ENCODE data around the gene TEX264. TPM values are rescaled to one million over a fixed set of nuclear protein-coding genes. Genes with fewer than 3 reads are reported as not detected.

TEX264 gene
- total and polyA plus RNA-seq, 3 donors from 2014 or later, result 241 to 252 (median 251) TPM

DNA sequence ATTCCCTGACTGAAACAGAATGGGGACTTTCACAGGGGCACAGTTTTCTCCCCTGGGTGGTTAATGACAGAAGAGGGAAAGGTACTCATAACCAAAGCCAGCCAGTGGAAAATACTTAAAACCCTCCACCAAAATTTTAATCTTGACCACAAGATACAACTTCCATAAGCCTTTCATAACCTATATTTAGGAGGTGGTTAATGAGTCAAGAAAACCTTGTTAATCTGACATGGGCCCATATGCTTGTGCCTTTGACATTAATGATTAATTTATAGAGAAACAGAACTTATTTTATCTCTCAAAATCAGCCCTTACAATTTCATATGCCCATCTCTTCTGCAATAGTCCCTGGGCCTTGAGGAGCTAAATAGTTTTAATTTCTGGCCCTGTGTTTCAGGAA lies 76.8 kb downstream of the TEX264 start:
- no peak for DNase-seq
- intact Hi-C loops (cut with DNase I; ENCODE audit: low total_unique reads), result no loop called here
- H3K27ac ChIP-seq, result no peak overlapping the region
- H3K36me3 ChIP-seq (ENCODE audit: low read depth, missing control alignments), result no peaks in the 10 kb centered on the region
- H3K4me3 ChIP-seq, result no peak overlapping the region
- H3K9me3 ChIP-seq, result no peaks in the 10 kb centered on the region
- no peak for TF ChIP-seq POLR2A (IDR thresholded peaks at IDR 0.05)
- TF ChIP-seq, protein P1, sequence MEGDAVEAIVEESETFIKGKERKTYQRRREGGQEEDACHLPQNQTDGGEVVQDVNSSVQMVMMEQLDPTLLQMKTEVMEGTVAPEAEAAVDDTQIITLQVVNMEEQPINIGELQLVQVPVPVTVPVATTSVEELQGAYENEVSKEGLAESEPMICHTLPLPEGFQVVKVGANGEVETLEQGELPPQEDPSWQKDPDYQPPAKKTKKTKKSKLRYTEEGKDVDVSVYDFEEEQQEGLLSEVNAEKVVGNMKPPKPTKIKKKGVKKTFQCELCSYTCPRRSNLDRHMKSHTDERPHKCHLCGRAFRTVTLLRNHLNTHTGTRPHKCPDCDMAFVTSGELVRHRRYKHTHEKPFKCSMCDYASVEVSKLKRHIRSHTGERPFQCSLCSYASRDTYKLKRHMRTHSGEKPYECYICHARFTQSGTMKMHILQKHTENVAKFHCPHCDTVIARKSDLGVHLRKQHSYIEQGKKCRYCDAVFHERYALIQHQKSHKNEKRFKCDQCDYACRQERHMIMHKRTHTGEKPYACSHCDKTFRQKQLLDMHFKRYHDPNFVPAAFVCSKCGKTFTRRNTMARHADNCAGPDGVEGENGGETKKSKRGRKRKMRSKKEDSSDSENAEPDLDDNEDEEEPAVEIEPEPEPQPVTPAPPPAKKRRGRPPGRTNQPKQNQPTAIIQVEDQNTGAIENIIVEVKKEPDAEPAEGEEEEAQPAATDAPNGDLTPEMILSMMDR (IDR thresholded peaks at IDR 0.05), result no peak
- no peaks in the 10 kb centered on the region for H3K4me1 ChIP-seq
- no peaks in the 10 kb centered on the region for H3K27me3 ChIP-seq

DNA sequence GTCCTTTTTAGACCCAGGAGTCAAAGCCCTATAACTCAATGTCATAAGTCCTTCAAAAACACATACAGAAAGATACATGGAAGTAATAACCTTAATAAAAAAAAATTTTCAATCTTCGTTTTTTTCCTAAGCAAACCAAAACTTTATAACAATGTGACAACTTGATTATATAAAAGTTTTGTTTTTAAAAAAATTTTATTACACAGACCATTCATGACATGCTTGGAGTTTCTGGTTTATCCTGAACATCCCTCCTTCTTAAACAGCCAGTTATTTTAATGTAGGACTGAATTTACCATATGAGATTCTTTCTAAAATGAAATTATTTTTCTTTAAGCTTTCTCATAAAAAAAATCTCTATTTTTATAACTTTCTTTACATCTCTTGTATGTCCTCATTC lies 77.3 kb downstream of the TEX264 start:
- Histone ChIP-seq H3K4me3 (no peak overlapping the region), H3K27ac (no peak overlapping the region), H3K4me1 (no peaks in the 10 kb centered on the region), H3K36me3 (ENCODE audit: low read depth, missing control alignments) (no peaks in the 10 kb centered on the region), H3K9me3 (no peaks in the 10 kb centered on the region), H3K27me3 (no peaks in the 10 kb centered on the region)
- no peak for DNase-seq
- intact Hi-C loops (cut with DNase I; ENCODE audit: low total_unique reads), result no loop called here
- TF ChIP-seq, protein P1 (IDR thresholded peaks at IDR 0.05), result no peak
- no peak for TF ChIP-seq POLR2A (IDR thresholded peaks at IDR 0.05)
- WGBS, 2 donors, result 31 to 55% methylated on average over 1 of the region's 1 CpG

DNA sequence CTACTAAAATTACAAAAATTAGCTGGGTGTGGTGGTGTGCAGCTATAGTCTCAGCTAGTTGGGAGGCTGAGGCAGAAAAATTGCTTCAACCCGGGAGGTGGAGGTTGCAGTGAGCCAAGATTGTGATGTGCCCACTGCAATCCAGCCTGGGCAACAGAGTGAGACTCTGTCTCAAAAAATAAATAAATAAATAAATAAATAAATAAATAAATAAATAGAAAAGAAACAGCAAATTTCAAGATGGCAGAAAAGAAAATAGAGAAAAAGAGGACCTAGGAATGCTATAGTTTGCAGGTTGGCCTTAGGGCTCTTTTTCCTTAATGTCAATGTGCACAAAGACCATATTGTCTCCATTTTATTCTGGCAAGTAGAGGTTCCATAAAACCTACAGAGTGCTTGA lies 79.8 kb downstream of the TEX264 start:
- H3K4me3 ChIP-seq, result no peak overlapping the region
- 100% methylated on average over 1 of the region's 1 CpG for WGBS, 2 donors
- H3K27me3 ChIP-seq, result no peaks in the 10 kb centered on the region
- H3K36me3 ChIP-seq (ENCODE audit: low read depth, missing control alignments), result no peaks in the 10 kb centered on the region
- H3K9me3 ChIP-seq, result no peaks in the 10 kb centered on the region
- no peak for TF ChIP-seq POLR2A (IDR thresholded peaks at IDR 0.05)
- TF ChIP-seq, protein P1 (IDR thresholded peaks at IDR 0.05), result no peak
- H3K27ac ChIP-seq, result no peak overlapping the region
- H3K4me1 ChIP-seq, result no peaks in the 10 kb centered on the region
- no peak for DNase-seq
- intact Hi-C loops (cut with DNase I; ENCODE audit: low total_unique reads), result no loop called here

DNA sequence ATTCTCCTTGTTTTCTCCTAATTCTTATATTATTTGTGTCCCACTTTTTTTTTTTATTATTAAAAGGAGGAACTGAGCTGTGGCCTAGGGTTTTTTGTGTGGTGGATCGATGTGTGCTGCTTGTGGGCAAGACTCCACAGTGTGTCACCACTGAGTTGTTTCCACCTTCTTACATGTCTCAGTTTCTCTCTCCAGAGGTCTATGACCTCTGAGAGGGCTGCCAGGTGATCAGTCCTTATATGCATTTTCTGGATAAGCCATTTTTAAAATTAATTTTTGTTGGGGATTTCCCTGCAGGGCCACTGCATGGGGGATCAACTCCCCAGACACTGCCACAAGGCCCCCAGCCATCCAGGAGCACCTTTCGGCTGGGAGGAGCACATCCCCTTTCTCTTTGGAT lies 80.2 kb downstream of the TEX264 start:
- no peak for DNase-seq
- no peak overlapping the region for H3K4me3 ChIP-seq
- no peaks in the 10 kb centered on the region for H3K36me3 ChIP-seq (ENCODE audit: low read depth, missing control alignments)
- intact Hi-C loops (cut with DNase I; ENCODE audit: low total_unique reads), result no loop called here
- no peaks in the 10 kb centered on the region for H3K27me3 ChIP-seq
- no peak overlapping the region for H3K27ac ChIP-seq
- 87 to 92% methylated on average over 2 of the region's 2 CpGs for WGBS, 2 donors
- H3K9me3 ChIP-seq, result no peaks in the 10 kb centered on the region
- no peak for TF ChIP-seq POLR2A (IDR thresholded peaks at IDR 0.05)
- TF ChIP-seq, protein P1 (IDR thresholded peaks at IDR 0.05), result no peak
- no peaks in the 10 kb centered on the region for H3K4me1 ChIP-seq

Small RNA genes within 50 kb of the gene (small RNA-seq; reads per million reads assigned to genes)
- gene RNA5SP132, result 1,567 to 1,692 reads per million in 2 donors

Other genes with a start within 250 kb of the TEX264 start
- gene DCAF1, start 171.2 kb upstream of the TEX264 start, total RNA-seq, result 100 to 1,000 TPM in 1 of 2 donors, 10 to 100 TPM in 1; 60.5 to 110 TPM
- 110 TPM for gene DCAF1, start 171.2 kb upstream of the TEX264 start, polyA plus RNA-seq (ENCODE audit: insufficient read depth, low read depth, low replicate concordance)
- 10 to 100 TPM; 40.6 to 49.1 TPM for gene RAD54L2, start 132.5 kb upstream of the TEX264 start, total RNA-seq
- 13.3 TPM for gene RAD54L2, start 132.5 kb upstream of the TEX264 start, polyA plus RNA-seq (ENCODE audit: insufficient read depth, low read depth, low replicate concordance)
- gene GRM2, start 35.8 kb downstream of the TEX264 start, total RNA-seq, result 10 to 100 TPM; 16.9 to 34.7 TPM
- gene GRM2, start 35.8 kb downstream of the TEX264 start, polyA plus RNA-seq (ENCODE audit: insufficient read depth, low read depth, low replicate concordance), result 10.7 TPM
- 10 to 100 TPM; 12.3 to 23.4 TPM for gene IQCF6, start 108.0 kb downstream of the TEX264 start, total RNA-seq
- 30.4 TPM for gene IQCF6, start 108.0 kb downstream of the TEX264 start, polyA plus RNA-seq (ENCODE audit: insufficient read depth, low read depth, low replicate concordance)
- 10 to 100 TPM; 20.1 to 78.0 TPM for gene IQCF2, start 190.4 kb downstream of the TEX264 start, total RNA-seq
- 65.9 TPM for gene IQCF2, start 190.4 kb downstream of the TEX264 start, polyA plus RNA-seq (ENCODE audit: insufficient read depth, low read depth, low replicate concordance)
- 100 to 1,000 TPM in 1 of 2 donors, 10 to 100 TPM in 1; 34.3 to 114 TPM for gene IQCF5, start 204.3 kb downstream of the TEX264 start, total RNA-seq
- gene IQCF5, start 204.3 kb downstream of the TEX264 start, polyA plus RNA-seq (ENCODE audit: insufficient read depth, low read depth, low replicate concordance), result 78.9 TPM
- 10 to 100 TPM; 35.3 to 90.1 TPM for gene IQCF1, start 232.1 kb downstream of the TEX264 start, total RNA-seq
- gene IQCF1, start 232.1 kb downstream of the TEX264 start, polyA plus RNA-seq (ENCODE audit: insufficient read depth, low read depth, low replicate concordance), result 110 TPM